GM20431 (cell line): ENCODE results near the gene PHYKPL.

Source experiments
- in situ Hi-C: fragments of 300-500 bp; cut with MseI, MboI; formaldehyde crosslinking; loops from one replicate; pipeline ENCODE4 v1.15.0; 2020; ENCODE audit warnings: low sequenced_read_pairs; ENCODE audit not compliant: unreplicated experiment

The PHYKPL gene

DNA sequence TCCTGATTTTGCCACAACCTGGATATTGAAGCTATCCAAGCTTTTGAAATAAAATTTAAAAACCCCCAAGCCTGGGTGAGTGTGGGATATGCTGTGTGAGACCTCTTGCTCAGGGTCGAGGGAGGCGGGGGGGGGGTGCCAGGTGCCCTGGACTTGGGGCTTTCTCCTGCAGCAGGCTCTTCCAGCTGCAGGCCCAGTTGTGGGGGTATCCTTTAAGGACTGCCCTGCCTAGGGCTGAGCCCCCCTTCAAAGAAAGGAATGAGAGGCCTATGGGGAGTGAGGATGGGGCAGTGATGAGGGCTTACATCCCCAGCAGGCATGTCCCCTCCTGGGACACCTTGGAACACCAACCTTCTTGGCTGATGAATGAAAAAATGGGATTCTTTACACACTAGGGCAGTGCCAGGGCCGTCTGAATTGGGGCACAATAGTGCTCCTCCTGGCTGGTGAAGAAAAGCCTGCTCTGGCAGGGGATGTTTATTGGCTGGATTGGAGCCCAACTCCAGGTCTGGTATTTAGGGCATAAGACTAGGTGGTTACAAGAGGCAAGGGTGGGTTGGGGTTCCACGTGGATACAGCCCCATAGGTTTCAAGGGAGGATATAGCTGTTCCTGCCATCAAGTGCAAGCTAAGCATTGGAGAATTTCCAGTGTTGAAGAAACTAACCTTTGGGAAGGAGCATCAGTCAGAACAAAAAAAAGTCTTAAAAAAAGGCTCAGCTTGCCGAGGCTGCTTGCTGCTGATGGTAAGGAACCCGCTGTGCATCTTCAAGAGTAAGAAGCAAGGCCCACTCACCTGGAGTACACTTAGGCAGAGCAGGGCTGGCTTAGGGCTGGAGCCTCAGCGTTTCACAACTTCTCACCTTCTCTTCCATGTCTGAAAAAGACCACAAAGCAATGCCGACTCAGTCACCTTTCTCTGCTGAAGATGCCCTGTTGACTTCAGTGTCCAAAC lies 21.2 kb downstream of the PHYKPL start:
- in situ Hi-C loops, result no loop called here

GRCh38 chr5:178210686-178211085 lies 21.9 kb downstream of the PHYKPL start:
- in situ Hi-C loops, result no loop called here

GRCh38 chr5:178210073-178210535 lies 22.5 kb downstream of the PHYKPL start:
- in situ Hi-C loops, result no loop called here

DNA sequence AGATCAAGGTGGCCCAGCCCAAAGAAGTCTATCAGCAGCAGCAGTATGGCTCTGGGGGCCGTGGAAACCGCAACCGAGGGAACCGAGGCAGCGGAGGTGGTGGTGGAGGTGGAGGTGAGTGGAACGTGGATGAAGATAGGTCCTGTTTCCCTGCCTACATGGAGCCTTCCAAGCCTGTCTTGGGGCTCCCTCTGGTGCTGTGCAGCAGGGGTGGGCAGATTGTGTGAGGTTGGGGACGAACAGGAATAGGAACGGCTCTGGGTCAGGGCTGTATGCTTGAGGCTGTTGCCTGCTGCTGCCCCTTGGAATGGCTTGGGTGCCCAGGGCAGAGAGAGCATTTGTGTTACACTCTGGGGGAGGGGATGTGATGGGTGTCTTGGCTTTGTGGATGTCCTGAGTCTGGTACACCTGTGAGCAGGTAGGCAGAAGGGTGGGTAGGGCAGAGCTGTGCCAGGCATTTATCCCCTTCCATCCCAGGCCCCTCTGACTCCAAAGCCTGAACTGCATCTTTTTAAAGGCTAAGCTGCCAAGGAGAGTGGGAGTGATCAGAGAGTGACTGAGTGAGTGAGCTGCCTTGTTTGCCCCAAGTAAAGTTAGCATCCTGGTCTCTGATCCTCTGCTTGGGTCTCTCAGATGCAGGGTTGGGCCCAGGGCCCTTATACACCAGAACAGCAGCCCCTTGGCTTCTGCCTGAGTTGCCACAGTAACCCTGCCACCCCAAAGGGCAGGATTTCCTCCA lies 23.1 kb downstream of the PHYKPL start:
- in situ Hi-C loops, result no loop called here

GRCh38 chr5:178208540-178209227 lies 23.9 kb downstream of the PHYKPL start:
- in situ Hi-C loops, result no loop called here

- in situ Hi-C loops, result no loop called here
Observed at GRCh38 chr5:178207917-178208280, 24.7 kb downstream of the PHYKPL start.

GRCh38 chr5:178207183-178207916 lies 25.3 kb downstream of the PHYKPL start:
- in situ Hi-C loops, result no loop called here

GRCh38 chr5:178206166-178207101 lies 26.2 kb downstream of the PHYKPL start:
- in situ Hi-C loops, result no loop called here

DNA sequence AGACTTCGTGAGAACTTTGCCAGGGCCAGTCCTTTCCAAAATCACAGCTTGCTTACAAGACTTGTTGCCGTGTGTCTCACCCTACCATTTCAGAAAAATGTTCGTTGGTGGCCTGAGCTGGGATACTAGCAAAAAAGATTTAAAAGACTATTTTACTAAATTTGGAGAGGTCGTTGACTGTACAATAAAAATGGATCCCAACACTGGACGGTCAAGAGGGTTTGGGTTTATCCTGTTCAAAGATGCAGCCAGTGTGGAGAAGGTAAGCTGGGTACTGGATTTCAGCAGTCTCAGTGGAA lies 26.9 kb downstream of the PHYKPL start:
- in situ Hi-C loops, result no loop called here

DNA sequence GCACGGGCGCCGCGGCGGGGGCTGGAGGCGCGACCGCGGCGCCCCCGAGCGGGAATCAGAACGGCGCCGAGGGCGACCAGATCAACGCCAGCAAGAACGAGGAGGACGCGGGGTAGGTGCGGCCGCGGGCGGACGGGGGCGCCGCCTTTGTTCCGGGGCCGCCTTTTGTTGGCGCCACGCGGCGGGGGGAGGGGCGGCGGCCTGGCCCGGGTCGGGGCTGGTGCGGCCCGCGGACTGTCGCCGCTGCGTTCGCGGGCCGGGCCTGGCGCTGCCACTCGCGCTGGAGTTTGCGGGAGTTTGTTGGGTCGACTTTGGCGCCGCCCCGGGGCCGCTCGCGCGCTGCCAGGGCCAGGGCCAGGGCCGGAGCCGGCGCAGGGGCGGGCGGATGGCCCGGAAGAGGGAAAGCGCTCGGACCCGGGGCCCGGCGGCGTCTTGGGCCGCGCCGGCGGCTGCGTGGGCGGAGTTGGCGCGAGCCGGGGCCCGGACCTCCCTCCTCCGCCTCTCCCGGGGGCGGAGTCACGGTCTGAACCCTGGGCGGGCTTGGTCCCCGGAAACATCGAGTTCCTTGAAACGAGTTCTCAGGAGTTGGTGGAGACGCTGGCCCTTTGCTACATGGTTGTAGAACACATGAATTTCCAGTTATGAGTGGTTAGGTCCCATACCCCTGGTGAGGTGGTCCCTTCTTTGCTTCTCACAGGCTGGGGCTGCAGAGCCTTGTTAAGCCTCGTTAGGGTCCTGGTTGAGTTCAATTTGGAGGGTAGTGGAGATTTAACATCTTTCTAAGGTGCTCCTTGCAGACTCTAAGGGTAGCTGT lies 27.5 kb downstream of the PHYKPL start:
- in situ Hi-C loops, result no loop called here

DNA sequence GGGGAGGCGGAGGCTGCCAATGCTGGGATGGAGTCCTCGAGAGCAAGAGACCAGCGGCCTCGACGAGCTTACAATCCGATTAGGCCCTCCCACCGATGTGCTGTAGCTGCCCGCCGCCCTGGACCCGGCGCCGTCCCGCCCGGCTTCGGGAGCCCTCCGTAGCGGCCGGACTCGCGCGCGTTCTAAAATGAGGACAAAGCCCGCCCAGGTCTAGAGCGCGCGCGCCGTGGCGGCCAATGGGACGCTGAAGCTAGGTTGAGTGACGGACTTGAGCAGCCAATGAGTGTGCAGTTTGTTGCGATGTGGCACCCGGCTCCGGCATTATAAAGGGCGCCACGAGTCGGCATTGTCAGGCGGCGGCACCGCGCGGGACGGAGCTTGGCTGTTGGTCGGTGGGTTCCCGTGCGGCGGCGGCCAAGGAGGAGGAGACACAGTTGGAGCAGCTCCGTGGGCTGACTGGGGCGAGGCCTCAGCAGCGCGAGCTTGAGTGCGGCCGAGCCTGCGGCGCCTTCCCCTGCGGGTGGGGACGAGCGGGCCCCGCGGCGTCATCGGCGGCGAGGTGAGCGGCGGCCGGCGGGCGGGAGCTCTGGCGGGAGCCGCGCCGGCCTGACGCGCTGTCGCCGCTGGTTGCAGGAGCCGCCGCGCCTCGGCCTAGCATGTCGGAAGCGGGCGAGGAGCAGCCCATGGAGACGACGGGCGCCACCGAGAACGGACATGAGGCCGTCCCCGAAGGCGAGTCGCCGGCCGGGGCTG lies 28.2 kb downstream of the PHYKPL start, which contains the start of gene HNRNPAB:
Gene HNRNPAB (plus strand): TSS at position 352 of the 753 bp plus-strand sequence. CDS start 305 bp downstream, at position 657.
- in situ Hi-C loops, result no loop called here

GRCh38 chr5:178203670-178204181 lies 28.9 kb downstream of the PHYKPL start:
- in situ Hi-C loops, result no loop called here

GRCh38 chr5:178202541-178202940 lies 30.1 kb downstream of the PHYKPL start:
- in situ Hi-C loops, result no loop called here

- in situ Hi-C loops, result no loop called here
Observed at GRCh38 chr5:178201927-178202235, 30.7 kb downstream of the PHYKPL start.

GRCh38 chr5:178201221-178201926 lies 31.2 kb downstream of the PHYKPL start:
- in situ Hi-C loops, result no loop called here

GRCh38 chr5:178199581-178200434 lies 32.8 kb downstream of the PHYKPL start:
- in situ Hi-C loops, result no loop called here
